HG03095 (cell line): ENCODE data around the gene REEP3.
"Not testable (repeated sequence)": the region's sequence is repeated elsewhere in the genome, so short reads cannot be mapped to it uniquely, and the experiment has no call there.

Experiments
- ATAC-seq: cut with Tn5 transposase; IDR thresholded peaks from one replicate; pipeline ENCODE4 v1.9.1; 2021; ENCODE audit warnings: moderate library complexity; ENCODE audit not compliant: unreplicated experiment

REEP3 gene

DNA sequence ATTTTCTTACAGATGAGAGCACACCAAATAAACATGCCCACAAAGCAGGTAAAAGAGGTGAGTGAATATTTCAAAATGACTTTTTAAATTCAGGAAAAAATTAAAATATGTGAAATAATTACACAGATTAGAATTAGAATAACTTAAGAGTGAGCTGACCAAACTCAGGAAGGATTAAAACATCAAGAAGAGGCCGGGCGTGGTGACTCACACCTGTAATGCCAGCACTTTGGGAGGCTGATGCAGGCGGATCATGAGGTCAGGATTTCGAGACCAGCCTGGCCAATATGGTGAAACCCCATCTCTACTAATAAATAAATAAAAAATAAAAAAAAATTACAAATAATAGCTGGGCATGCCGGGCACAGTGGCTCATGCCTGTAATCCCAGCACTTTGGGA is 140.1 kb downstream of the REEP3 start:
- ATAC-seq = no peak

DNA sequence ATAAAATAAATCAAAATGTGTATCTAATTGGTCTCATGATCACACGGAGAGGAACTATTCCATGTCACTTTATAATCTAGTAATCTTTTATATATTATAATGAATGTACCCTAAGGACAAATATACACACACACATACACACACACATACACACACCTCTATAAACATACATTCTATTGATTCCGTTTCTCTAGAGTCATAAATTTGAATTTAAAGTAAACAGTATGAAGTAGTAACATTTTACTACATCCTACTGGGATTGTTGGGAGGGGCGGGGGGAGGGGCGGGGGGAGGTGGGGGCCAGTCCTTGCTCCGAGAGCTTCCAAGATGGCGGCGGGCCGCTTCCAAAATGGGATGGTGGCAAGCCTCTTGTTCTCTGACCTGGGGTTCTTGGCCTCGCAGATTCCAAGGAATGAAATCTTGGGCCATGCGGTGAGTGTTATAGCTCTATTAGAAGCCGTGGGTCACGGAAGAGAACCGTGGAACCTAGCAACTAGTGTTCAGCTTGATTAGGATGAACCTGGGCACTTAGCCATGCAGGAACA is 143.2 kb downstream of the REEP3 start:
- ATAC-seq = no peak

DNA sequence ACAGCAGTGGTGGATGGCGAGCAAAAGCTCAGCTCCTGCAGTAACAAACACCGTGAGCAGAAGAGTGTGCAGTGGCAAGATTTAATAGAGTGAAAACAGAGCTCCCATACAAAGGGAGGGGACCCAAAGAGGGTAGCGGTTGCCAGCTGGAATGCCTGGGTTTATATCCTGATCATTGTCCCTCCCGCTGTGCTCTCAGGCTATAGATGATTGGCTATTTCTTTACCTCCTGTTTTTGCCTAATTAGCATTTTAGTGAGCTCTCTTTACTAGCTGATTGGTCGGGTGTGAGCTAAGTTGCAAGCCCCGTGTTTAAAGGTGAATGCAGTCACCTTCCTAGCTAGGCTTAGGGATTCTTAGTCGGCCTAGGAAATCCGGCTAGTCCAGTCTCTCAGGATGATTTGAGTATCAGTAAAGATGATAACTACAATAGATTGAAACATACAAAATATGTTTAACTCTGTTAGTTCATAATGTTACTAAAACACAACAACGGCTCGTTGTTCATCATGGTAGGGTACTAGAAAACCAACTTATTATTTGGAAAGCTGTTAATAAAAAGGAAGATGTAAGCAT is 143.9 kb downstream of the REEP3 start:
- ATAC-seq = not testable (repeated sequence)

DNA sequence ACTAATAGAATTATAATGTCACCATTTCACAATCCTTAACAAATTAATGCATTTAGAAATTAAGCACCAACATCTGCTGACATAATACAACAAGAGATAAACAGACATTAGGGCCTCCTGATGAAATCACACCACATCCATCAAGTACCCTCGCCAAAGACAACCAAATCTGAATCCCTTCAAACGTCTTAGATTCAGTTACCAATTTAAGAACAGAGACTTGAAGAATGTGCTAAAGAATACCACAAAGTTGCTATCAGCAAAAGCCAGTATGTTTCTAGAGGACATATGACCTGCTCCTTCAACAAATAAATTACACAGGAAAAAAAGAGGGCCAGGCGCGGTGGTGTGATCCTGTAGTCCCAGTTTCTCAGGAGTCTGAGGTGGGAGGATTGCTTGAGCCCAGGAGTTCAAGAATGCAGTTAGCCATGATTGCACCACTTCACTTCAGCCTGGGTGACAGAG is 144.5 kb downstream of the REEP3 start:
- ATAC-seq = no peak

DNA sequence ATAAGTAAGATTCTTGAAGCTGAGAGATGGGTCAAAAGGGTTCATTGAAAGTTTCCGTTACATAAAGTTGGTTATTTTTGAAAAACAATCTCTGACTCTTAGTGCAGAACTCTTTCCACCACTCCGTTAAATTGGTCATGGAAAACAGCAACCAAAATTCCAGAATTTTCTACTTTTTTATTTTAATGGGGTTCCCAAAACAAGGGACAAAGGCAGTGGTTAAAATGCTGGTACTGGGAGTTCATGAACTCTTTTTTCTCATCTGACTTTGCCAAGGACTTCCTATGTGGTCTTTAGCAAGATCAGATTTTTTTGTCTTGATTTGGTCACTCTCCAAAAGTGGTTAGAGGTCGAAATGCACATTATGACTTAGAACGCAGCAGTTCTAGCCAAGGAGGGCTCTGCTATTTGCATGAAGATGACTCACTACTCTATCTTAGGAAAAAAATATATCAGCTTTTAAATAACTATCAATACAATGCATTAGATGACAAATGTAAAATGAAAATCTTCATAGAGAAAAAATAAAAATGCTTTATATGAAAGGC is 145.7 kb downstream of the REEP3 start:
- ATAC-seq = peak; percentile 68

DNA sequence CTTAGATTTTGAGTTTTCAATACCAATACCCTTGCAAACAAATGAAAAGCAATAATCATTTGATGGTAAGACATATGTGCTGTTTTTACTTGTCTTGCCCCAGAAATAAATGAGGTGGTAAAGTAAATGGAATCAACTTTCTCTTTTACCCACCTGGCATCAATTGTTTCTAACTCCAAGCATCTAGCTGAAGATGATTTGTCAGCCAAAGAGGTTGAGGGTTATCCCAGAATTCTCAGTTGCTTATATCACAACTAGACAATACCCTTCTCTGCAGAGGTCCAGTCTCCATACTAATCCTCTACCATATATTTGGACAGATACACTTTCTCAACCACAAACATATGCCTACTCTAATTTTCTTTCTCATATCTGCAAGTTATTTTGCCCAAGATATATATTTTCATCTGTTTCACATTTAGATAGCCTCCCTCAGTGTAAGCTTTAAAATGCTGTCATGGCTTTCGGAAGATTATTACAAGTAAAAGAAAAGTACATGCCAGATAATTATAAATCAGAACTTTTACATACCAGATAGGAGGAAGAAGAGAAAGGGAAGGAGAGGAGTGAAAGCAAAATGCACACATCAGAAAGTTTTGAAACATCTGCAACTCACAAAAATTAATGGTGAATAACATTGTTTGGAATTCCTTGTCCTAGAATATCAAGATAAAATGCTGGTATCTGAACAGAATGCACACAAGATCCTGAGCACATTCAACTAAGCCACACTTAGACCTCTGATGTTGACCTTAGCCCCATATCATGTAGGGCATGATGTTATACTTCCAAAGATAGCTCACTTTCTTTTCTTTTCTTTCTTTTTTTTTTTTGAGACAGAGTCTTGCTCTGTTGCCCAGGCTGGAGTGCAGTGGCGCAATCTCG is 146.6 kb downstream of the REEP3 start:
- no peak for ATAC-seq

DNA sequence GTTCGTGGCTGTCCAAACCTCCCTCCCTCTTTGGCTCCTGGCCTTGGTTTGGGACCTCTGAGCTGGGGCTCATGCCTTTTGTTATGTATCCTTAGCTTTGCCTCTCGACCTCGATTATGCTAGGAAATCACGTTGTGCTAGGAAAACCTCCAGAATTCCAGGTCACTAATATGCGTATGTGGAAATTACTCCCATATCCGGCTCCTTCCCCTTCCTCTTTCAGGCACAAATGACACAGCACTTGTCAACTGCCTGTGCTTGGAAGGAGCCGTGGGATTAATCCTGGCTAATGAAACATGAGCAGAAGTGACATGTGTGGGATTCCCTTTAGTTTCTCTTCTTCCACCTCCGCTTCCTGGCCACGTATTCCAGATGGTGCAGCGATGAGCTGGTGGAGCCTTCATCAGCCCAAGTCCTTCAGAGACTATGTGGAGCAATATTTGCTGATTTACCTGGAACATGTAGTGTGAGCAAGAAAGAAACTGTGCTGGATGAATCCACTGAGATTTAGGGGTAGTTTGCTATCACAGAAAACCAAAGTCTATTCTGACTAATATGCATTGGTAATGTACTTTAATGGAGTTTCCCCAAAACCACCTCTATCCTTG is 149.2 kb downstream of the REEP3 start:
- ATAC-seq = no peak

DNA sequence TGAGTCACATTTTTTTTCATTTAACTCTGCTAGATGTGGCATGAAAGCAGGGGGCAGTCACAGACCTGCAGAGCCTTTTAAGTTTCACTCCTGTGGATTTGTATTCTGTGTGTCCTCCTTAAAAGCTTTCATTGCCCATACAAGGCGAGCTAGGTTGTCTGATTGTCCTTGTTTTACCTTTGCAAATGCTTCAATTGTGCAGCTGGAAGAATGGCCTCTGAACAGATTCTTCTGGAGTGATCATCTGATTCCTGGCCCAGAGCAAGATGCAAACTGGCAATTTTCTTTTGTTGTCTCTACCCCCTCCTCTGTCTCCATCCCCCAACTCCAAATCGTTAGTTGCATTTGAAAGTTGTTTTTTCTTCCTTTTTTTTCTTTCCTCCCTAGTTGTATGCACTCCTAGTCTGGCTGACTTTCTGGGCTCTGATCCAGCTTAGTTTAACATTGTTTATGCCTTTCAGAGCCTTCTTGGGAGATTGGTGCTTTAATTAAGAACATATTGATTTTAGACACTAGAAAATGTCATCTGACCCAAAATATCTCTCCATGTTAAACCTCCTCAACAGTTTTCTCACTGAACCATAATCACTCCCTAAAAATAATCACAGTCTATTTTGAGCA is 150.2 kb downstream of the REEP3 start:
- no peak for ATAC-seq

DNA sequence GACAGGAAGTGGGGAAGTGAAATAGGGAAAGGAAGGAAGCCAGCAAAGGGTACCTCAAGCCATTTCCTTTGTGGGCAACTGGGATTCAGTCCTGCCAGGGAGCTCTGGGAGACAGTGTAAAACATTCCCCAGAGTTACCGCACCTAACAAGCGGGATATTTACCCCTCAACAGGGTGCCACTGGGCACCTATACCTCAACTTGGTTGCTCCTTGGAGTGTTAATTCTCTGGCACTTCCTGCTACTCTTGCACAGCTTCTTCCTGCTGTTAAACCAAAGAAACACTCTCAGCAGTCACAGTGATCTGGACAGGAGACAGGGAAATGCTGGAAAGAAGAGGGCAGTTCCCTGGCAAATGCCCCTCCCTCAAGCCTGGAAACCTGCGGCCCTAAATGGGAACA is 151.3 kb downstream of the REEP3 start:
- ATAC-seq = no peak

DNA sequence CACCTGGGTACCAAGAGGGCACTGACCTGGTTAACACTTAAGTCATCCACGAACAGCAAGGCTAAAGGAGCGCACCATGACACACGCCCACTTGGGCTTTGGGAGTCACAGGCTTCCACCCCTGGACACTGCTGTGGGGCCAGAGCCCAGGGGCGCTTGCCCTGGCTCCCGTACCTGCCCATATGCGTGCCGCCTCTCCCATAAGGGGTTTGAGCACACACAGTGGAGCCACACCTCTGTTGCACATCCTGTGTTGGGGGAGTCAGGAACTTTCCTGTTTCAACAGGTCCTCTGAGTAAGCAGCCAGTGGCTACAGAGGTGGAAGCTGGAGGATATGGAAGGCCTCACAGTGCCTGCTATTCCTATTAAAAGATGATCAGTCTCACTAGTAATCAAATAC is 152.0 kb downstream of the REEP3 start:
- no peak for ATAC-seq

DNA sequence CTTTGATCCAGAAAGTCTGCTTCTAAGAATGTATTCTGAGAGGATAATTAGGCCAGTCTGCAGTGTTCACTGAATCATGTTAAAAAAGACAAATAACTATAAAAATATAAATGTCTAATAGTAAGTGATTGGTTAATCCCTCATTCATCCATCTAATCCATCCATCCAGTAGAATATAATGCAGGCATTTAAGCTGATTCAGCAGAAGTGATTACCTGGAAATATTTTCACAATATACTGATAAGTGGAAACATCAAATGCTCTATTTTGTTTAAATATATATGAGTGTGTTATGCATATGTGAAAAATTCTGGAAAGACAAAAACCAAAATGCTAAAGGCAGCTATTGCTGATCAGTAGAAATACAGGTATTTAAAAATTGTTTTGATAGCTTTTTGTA is 152.6 kb downstream of the REEP3 start:
- ATAC-seq = no peak
